ENCODE data around the gene CMC2.

DNA sequence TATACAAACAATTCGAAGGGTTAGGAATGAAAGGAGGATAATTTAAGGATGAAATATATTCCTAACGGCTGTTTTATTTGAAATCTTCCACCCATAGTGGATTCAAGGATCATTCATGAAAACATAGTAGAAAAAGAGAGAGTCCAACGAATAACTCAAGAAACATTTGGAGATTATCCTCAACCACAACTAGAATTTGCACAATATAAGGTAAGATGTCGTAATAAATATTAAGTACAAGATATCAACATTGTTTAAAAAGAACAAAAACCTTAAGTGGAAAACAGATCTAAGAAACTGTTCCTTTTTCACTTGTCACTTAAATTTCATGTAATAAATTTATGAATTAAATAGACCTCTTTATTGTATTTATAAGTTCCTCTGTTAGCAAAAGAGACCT lies 19.7 kb upstream of the CMC2 start:
- TF ChIP-seq CTCF (optimal IDR thresholded peaks at IDR 0.05 in 1 of 3, IDR thresholded peaks at IDR 0.05 in 1 of 3, conservative IDR thresholded peaks at IDR 0.05 in 1 of 3; ENCODE audit: extremely low read depth in 1 of 3, insufficient read depth in 2 of 3, low read length in 3 of 3) (no peak), EZH2 (IDR thresholded peaks at IDR 0.05; ENCODE audit: low read length) (no peak)
